SJSA1 (cell line): ENCODE measurements around the gene AGRN. TPM values are rescaled to one million over a fixed set of nuclear protein-coding genes. Genes with fewer than 3 reads are reported as not detected.
A peak's percentile ranks its signal among the peaks of the same experiment; 100 is the strongest.
"Not testable (repeated sequence)": the region's sequence is repeated elsewhere in the genome, so short reads cannot be mapped to it uniquely, and the experiment has no call there.

ENCODE experiments used
- DNase-seq, 2 experiments: peaks; one replicate each; pipeline ENCODE4 v3.0.0-alpha.2; 2015 to 2020; ENCODE audit warnings: low spot score in 2 of 2, low read depth in 1 of 2
- H3K27ac ChIP-seq: fragments of 250-450 bp; sonication (Bioruptor Pico); 2 replicates; pipeline ENCODE4 v1.5.1; 2020; ENCODE audit warnings: mild to moderate bottlenecking, moderate library complexity
- H3K27me3 ChIP-seq: fragments of 250-450 bp; sonication (Bioruptor Pico); replicated peaks from 2 replicates; pipeline ENCODE4 v1.5.1; 2020; ENCODE audit warnings: mild to moderate bottlenecking, moderate library complexity
- H3K36me3 ChIP-seq: fragments of 250-450 bp; sonication (Bioruptor Pico); 2 replicates; pipeline ENCODE4 v1.5.1; 2020; ENCODE audit warnings: mild to moderate bottlenecking
- H3K4me1 ChIP-seq: fragments of 250-450 bp; sonication (Bioruptor Pico); replicated peaks from 2 replicates; pipeline ENCODE4 v1.6.1; 2021; ENCODE audit warnings: mild to moderate bottlenecking
- H3K4me3 ChIP-seq: fragments of 250-450 bp; sonication (Bioruptor Pico); 2 replicates; pipeline ENCODE4 v1.5.1; 2020; ENCODE audit warnings: mild to moderate bottlenecking
- H3K9me3 ChIP-seq: fragments of 250-450 bp; sonication (Bioruptor Pico); replicated peaks from 2 replicates; pipeline ENCODE4 v1.5.1; 2020; ENCODE audit warnings: mild to moderate bottlenecking
- total RNA-seq: library from RNA; depleted of rRNA; stranded (reverse); fragments of >200 nt; shearing (Covaris generic); gene quantifications from 2 replicates; pipeline ENCODE4 v1.2.3, GENCODE V29; 2014

Gene AGRN
- total RNA-seq, 1 experiment from 2014 or later: 53.8 TPM

DNA sequence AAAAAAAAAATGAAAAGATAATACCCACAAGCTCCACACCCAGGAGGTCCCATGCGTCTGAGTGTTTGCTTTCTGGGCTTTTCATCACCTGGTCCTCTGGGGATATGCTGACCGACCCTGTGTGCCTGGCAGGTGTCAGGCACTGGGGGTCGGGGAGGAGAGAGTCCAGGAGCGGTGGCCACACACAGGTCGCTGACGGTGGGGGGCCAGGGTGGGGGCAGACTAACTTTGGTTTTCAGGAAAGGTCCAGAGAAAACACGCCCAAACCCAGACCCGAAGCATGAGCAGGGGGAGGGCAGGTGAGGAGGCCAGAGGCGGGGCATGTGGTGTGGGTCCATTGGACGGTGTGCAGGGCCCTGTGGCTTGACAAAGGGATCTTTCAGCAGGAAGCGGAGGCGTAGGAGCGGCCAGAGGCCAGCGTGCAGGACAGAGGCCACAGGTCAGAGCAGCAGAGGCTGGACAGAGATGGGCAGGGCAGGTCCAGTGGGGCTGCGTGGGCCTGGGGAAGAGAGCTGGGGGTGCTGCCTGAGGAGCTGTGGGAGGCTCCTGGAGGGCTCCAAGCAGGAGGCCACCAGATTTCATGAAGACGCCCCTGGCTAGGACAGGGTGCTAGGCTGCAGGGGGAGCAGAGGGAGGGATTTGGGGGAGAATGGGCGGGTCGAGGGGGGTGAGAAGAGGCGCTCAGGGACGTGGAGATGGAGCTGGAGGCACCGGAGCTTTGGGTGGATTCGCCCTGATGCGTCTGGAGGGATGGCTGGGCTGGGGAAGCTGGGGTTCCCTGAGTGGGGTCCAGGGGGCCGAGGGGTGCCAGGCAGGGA, 38.4 kb downstream of the AGRN start:
- Histone ChIP-seq H3K27ac (no peak overlapping the region), H3K4me3 (no peak overlapping the region; the same call in 1 of the 2 replicates), H3K4me1 (peaks cover 16% of the 10 kb centered on the region), H3K27me3 (peaks cover 37% of the 10 kb centered on the region), H3K36me3 (peaks cover 12% of the 10 kb centered on the region), H3K9me3 (no peaks in the 10 kb centered on the region; the same call in 1 of the 2 replicates)
- no peak for DNase-seq

- Histone ChIP-seq H3K27ac (no peak overlapping the region), H3K27me3 (peaks cover 37% of the 10 kb centered on the region), H3K9me3 (no peaks in the 10 kb centered on the region; the same call in 1 of the 2 replicates), H3K4me1 (peaks cover 23% of the 10 kb centered on the region), H3K36me3 (peaks cover 7% of the 10 kb centered on the region), H3K4me3 (peak overlapping the region; percentile 41)
- DNase-seq: peak in 1 of 2 experiments; percentile 34
These were observed 39.1 kb downstream of the AGRN start for GRCh38 chr1:1058921-1059493.

GRCh38 chr1:1059494-1060280, 39.8 kb downstream of the AGRN start:
- Histone ChIP-seq H3K27me3 (peaks cover 37% of the 10 kb centered on the region), H3K9me3 (no peaks in the 10 kb centered on the region; the same call in 1 of the 2 replicates), H3K4me3 (peak overlapping the region; percentile 41), H3K27ac (no peak overlapping the region), H3K4me1 (peaks cover 28% of the 10 kb centered on the region), H3K36me3 (peaks cover under 1% of the 10 kb centered on the region; the same call in 1 of the 2 replicates)
- peak in 1 of 2 experiments; percentile 81 for DNase-seq

DNA sequence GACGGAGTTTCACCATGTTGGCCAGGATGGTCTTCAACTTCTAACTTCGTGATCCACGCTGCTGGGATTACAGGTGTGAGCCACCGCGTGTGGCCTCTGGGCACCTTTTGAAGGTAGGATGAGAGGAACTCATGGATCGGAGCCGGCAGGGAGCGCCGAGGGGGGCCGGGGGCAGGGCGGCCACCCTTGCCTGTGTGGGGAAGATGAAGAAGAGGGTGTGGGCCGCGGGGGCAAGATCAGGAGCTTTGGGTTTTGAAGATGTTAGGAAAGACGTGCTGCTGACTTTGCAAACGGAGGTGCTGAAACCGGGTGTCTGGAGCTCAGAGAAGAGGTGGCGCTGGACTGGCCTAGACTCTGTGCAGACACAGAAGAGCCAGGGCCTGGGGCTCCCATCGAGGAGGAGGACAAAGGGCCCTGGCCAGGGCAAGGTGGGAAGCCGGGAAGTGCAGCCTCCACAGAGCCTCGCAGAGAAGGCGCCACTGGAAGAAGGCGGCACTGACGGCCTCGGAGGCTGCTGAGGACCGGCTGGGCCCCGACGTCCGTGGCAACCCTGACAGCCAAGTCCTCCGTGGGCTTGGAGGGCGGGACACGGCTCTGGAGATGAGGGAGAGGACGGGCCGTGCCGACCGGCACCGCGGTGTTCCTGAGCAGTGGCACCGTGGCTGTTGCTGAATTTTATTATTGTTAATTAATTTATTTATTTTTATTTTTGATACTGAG, 40.5 kb downstream of the AGRN start:
- DNase-seq: no peak
- Histone ChIP-seq H3K27ac (no peak overlapping the region), H3K4me3 (no peak overlapping the region), H3K4me1 (peaks cover 28% of the 10 kb centered on the region), H3K36me3 (no peaks in the 10 kb centered on the region), H3K9me3 (no peaks in the 10 kb centered on the region; the same call in 1 of the 2 replicates), H3K27me3 (peaks cover 37% of the 10 kb centered on the region)

DNA sequence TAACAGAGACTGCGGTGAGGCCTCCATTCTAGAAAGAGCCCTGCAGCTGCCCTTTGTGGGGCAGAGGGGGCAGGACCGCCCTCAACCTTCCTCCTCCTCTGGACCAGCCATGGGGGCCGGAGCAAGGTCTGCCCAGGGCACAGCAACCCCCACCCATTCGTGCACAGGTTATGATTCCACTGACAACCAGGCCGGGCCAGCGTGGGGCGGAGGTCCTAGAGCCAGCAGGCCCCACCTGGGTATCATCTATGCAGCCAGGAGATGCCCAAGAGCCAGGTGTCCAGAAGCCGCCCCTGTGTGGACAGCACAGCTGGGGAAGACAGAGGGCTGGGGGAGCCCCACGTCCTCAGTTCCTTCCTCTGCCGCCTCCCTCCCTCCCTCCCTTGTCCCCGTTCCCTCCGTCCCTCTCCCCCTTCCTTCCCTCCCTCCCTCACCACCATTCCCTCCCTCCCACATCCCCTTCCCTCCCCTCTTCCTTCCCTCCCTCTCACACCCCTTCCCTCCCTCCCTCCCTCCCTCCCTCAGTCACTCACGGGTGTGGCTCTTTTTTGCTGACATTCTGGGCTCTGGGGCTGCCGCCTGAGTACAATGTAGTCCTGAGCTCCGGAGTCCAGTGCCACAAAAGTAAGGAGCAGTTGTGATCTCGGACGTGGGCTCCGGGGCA, 41.9 kb downstream of the AGRN start:
- no peak overlapping the region for H3K4me3 ChIP-seq
- peaks cover 41% of the 10 kb centered on the region for H3K27me3 ChIP-seq
- peaks cover 28% of the 10 kb centered on the region for H3K4me1 ChIP-seq
- no peak overlapping the region for H3K27ac ChIP-seq
- H3K36me3 ChIP-seq: no peaks in the 10 kb centered on the region
- no peaks in the 10 kb centered on the region; the same call in 1 of the 2 replicates for H3K9me3 ChIP-seq
- no peak for DNase-seq

DNA sequence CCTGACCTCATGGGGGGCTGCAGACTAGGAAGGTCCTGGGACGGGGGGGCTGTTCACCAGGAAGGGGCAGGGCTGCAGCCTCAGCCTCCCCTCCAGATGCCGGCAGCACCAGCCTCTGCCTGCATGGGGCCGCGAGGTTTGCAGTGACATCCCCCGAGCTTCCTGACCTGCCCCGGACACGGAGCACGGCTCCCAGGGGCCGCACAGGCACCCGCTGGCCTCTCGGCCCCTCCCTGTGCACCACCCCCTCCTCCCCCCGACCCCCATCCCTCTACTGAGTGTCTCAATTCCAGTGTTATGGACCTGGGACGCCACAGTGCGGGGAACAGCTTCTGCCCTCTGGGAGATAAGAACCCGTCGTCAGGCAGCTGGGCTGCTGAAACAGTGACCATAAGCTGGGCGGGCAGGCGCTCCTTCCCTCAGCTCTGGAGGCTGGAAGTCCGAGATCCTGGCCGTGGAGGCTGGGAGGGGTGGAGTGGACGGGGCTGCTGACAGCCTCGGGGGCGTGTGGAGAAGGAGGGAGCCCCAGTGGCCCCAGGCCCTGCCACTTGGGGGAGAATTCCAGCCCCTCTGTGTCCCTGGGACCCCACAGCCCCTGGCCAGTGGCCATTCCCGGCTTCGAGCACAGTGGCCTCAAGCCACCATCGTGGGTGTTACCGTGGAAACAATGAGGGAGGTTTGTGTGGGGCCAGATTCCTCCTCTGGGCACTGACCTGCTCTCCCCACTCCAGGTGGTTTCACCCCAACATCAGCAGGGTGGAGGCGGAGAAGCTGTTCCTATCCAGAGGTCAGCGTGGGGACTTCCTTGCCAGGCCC, 42.6 kb downstream of the AGRN start:
- no peak overlapping the region for H3K27ac ChIP-seq
- H3K27me3 ChIP-seq: peaks cover 40% of the 10 kb centered on the region
- DNase-seq: no peak
- H3K4me3 ChIP-seq: no peak overlapping the region
- H3K36me3 ChIP-seq: no peaks in the 10 kb centered on the region
- H3K9me3 ChIP-seq: no peaks in the 10 kb centered on the region; the same call in 1 of the 2 replicates
- peaks cover 28% of the 10 kb centered on the region for H3K4me1 ChIP-seq

GRCh38 chr1:1063261-1063944, 43.5 kb downstream of the AGRN start:
- Histone ChIP-seq H3K36me3 (no peaks in the 10 kb centered on the region), H3K27ac (no peak overlapping the region), H3K4me1 (peaks cover 30% of the 10 kb centered on the region), H3K9me3 (no peaks in the 10 kb centered on the region; the same call in 1 of the 2 replicates), H3K27me3 (peaks cover 41% of the 10 kb centered on the region), H3K4me3 (no peak overlapping the region)
- DNase-seq: no peak

- DNase-seq: peak; percentile 76 to 83
- Histone ChIP-seq H3K36me3 (no peaks in the 10 kb centered on the region), H3K4me1 (peaks cover 30% of the 10 kb centered on the region), H3K27ac (no peak overlapping the region), H3K9me3 (no peaks in the 10 kb centered on the region; the same call in 1 of the 2 replicates), H3K27me3 (peaks cover 39% of the 10 kb centered on the region), H3K4me3 (no peak overlapping the region)
These were observed 44.3 kb downstream of the AGRN start for GRCh38 chr1:1063945-1064831.

DNA sequence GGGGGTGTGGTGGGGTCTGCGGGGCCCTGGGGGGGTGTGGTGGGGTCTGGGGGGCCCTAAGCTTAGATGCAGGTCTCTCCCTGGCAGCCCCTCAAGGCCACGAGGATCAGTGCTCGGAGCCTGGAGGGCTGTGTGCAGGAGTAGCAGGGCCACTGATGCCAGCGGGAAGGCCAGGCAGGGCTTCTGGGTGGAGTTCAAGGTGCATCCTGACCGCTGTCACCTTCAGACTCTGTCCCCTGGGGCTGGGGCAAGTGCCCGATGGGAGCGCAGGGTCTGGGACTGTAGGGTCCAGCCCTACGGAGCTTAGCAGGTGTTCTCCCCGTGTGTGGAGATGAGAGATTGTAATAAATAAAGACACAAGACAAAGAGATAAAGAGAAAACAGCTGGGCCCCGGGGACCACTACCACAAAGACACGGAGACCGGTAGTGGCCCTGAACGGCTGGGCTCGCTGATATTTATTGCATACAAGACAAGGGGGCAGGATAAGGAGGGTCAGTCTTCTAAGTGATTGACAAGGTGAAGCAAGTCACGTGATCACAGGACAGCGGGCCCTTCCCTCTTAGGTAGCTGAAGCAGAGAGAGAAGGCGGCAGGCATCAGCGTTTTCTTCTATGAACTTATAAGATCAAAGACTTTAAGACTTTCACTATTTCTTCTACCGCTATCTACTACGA, 45.5 kb downstream of the AGRN start:
- H3K27me3 ChIP-seq: peaks cover 42% of the 10 kb centered on the region
- H3K9me3 ChIP-seq: no peaks in the 10 kb centered on the region; the same call in 1 of the 2 replicates
- H3K4me3 ChIP-seq: no peak overlapping the region
- H3K36me3 ChIP-seq: no peaks in the 10 kb centered on the region
- H3K4me1 ChIP-seq: peaks cover 27% of the 10 kb centered on the region
- DNase-seq: no peak
- no peak overlapping the region for H3K27ac ChIP-seq

DNA sequence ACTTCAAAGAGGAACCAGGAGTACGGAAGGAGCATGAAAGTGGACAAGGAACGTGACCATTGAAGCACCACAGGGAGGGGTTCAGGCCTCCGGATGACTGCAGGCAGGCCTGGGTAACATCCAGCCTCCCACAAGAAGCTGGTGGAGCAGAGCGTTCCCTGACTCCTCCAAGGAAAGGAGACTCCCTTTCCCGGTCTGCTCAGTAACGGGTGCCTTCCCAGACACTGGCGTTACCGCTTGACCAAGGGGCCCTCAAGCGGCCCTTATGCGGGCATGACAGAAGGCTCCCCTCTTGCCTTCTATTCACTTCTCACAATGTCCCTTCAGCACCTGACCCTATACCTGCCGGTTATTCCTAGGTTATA, 46.0 kb downstream of the AGRN start:
- H3K27ac ChIP-seq, H3K4me3 ChIP-seq, DNase-seq, H3K9me3 ChIP-seq, H3K36me3 ChIP-seq: not testable (repeated sequence)
- peaks cover 27% of the 10 kb centered on the region for H3K4me1 ChIP-seq
- peaks cover 38% of the 10 kb centered on the region for H3K27me3 ChIP-seq
